NCI-H82 (cell line): ENCODE results near the gene PXN.
A peak's percentile ranks its signal among the peaks of the same experiment; 100 is the strongest.
"Not testable (repeated sequence)": the region's sequence is repeated elsewhere in the genome, so short reads cannot be mapped to it uniquely, and the experiment has no call there.

ENCODE experiments used
- DNase-seq: peaks from one replicate; lab custom pipeline; 2025; lab: John Stamatoyannopoulos, UW

The PXN gene

DNA sequence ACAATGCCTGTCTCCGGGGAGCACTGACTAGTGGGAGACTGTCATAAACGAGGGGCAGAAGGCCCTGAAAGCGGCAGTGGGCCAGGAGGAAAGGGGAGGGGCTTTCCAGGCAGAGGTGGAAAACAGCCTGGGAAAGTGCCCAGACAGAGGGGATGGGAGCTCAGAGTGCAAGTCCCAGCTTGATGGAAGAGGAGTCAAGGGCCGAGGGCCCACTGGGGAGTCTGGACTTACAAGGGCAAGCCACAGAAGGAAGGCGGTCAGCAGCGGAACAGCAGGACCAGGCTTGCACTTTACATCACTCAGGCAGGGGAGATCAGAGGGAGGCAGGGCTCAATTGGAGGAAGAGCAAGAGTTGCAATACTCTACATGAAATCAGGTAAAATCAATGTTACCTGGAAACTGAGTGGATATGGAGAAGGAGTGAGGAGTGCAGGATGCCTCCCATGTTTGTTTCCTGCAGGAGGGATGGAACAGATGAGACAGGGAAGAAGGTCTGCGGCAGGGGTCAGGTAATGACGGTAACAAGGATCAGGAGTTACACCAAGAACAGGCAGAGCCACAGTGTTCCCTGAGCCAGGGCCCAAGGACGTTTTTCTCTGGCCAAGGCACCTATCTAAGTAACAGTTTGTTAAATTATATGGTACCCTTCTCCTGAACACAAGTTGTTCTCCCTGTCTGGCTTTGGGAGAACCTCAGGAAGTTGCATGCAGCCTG, 23.8 kb downstream of the PXN start:
- DNase-seq = no peak

DNA sequence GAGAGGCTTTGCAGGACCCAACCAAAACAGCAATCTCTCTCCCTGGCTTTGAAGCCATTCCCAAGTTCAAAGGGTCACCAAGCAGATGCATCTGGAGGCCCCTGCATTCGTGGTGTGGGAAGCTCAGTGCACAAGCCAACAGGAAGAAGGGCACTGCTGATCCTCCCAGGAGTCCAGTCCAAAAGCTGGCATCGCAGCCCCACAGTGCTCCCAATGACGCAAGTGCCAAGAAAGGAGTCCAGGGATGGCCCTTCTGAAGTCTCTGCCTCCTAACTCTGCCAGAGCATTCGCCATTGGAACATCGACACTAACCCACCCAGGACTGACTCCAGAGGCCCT, 25.1 kb downstream of the PXN start:
- DNase-seq = no peak

GRCh38 chr12:120239776-120240494, 25.6 kb downstream of the PXN start:
- no peak for DNase-seq

- no peak for DNase-seq
These were observed 26.6 kb downstream of the PXN start for GRCh38 chr12:120238839-120239445.

GRCh38 chr12:120238217-120238616, 27.3 kb downstream of the PXN start:
- DNase-seq = no peak

GRCh38 chr12:120237360-120238171, 28.0 kb downstream of the PXN start:
- DNase-seq = no peak

DNA sequence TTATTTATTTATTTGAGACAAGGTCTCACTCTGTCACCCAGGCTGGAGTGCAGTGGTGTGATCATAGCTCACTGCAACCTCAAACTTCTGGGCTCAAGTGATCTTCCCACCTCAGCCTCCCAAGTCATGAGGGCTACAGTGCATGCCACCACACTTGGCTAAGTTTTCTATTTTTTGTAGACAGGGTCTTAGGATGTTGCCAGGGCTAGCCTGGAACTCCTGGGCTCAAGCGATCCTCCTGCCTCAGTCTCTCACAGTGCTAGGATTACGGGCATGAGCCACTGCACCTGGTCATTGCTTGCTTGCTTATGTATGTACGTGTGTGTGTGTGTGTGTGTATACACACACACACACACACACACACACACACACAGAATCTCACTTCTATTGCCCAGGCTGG, 28.7 kb downstream of the PXN start:
- DNase-seq = not testable (repeated sequence)

- peak; percentile 50 for DNase-seq
These were observed 29.9 kb downstream of the PXN start for GRCh38 chr12:120235369-120236323.

DNA sequence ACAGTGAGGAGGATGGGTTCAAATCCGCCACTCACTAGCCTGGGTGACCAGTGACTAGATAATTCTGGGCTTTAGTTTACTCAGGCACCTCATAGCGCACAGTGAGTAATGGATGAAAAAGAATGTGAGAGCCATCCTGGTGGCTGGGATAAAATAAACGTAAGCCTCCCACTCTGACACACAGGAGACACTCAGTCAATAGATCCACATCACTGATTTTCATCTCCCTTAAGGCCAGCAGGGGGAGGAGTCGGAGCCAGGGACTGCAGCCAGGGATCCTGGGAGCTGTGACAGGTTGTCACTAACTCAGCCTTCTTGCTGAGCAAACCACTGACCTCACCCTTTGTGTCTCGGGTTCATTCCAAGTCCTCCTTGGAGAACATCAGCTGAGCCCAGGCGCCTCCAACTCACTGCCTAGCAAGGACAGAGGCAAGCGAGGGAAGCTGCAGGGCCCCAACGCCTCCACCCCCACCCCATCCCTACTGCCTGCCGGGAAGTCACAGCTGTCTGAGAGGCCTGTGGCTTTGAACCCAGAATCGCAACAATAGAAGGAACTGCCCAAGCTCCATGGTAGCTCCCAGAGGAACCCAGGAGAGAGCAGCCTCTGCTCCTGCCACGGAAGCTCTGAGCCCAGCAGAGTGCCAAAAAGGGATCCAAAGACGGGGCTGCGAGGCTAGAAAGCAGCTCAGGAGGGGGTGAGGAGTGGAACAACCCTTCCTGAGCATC, 30.7 kb downstream of the PXN start:
- DNase-seq = peak; percentile 83

DNA sequence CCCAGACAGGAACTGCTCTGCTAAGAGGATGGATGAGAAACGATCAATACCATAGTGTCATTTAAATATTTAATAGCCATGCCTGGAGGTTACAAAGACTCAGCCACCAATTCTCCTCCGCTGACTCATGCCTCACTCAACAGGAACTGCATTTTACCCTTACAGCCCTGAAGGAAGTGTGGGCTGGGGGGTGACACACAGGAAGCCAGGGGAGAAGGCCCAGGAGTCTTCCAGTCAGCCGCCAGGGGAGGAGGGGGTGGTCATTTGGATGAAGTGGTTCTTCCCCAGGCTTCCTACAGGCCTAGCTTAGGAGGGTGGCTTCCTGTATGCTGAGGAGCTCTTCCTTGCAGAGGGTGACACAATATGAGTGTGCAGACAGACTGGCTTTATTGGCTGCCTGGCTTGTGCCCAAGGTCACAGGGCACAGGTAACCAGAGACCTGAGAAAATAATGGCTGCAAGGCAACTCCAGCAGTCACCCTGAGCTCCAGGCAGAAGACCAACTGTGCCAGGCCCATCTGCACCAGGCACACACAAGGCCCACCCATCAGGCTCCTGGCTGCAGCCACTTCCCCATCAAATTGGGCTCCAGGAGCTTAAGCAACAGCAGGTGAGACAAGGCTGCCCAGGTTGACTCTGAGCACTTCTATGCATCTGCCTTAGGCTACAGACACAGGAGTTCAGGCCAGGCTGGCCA, 34.1 kb downstream of the PXN start:
- no peak for DNase-seq

DNA sequence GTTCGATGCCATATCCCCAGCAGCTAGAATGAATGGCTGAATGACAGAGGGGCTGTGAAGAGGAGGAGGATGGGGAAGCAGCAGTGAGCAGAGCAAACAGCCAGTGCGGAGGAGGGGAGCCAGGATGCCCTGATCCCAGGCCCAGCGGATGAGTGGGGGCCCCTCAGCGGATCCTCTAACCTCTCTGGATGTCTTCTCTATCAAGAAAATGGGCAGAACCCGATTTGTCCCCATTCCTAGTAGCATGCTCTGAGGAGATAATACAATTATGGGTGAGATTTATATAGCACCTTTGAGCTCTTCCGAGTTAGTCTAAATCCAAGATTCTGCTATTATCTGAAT, 34.6 kb downstream of the PXN start:
- peak; percentile 75 for DNase-seq

DNA sequence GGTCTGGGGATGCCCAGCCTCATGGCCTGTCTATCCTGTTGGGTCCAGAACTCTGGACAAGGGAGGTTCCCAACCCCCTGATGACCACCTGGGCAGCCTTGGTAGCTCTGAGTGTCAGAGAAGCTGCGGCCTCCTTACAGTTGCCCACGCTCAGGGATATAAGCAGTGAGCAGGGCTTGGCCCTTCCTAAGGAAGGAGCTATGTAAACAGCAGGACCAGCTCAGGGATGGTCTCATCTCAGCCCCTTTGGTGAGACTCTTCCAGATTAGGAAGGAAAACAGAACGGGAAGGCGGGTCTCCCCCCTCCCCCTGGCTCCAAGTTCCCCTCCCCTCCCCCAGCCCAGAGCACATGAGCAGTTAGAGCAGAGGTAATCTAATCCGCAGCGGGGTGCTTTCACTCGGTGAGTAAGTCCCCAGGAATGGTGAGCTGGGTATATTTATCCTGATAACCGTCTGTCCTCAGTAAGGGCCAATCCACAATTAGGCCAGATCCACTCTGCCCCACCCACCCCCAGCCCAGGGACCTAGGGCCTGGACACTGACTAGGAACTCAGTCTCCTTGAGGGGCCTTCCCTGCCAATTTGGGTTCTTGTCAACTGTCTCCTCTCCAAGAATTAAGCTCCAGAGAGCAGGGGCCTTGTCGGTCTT, 35.1 kb downstream of the PXN start:
- DNase-seq = peak; percentile 97

GRCh38 chr12:120229487-120230325, 35.8 kb downstream of the PXN start:
- DNase-seq = peak; percentile 78

DNA sequence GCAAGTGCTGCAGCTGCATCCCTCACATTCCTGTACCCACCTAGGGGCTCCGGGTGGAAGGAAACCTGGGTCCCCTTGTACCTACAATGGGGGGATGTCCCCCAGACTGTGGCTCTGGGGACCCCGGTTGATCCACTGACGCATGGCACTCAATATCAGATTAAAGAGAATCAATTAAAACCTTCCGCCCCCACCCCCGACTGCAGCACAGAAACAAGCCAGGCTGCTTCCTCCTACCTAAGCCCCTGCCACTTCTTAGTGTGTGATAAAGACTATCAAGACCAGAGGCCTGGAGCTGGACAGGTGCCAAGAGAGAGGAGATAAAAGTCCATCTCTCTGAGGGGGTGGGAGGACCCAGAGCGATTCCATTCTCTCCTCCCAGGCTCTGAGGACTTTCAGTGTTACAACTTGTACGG, 36.5 kb downstream of the PXN start:
- DNase-seq = peak; percentile 97

- DNase-seq = peak; percentile 88
These were observed 37.0 kb downstream of the PXN start for GRCh38 chr12:120228291-120229070.

DNA sequence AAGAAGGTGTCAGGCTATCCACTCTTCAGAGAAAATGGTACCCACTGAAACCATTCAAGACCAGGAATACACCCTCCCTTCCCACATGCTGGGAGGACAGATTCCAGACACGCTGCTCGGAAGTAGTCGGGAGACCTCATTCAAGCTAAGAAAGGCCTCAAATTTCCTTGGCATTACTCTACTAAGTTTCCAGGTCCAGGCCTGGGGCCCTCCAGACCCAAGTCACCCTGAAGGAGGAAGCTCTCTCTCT, 37.6 kb downstream of the PXN start:
- DNase-seq = no peak

DNA sequence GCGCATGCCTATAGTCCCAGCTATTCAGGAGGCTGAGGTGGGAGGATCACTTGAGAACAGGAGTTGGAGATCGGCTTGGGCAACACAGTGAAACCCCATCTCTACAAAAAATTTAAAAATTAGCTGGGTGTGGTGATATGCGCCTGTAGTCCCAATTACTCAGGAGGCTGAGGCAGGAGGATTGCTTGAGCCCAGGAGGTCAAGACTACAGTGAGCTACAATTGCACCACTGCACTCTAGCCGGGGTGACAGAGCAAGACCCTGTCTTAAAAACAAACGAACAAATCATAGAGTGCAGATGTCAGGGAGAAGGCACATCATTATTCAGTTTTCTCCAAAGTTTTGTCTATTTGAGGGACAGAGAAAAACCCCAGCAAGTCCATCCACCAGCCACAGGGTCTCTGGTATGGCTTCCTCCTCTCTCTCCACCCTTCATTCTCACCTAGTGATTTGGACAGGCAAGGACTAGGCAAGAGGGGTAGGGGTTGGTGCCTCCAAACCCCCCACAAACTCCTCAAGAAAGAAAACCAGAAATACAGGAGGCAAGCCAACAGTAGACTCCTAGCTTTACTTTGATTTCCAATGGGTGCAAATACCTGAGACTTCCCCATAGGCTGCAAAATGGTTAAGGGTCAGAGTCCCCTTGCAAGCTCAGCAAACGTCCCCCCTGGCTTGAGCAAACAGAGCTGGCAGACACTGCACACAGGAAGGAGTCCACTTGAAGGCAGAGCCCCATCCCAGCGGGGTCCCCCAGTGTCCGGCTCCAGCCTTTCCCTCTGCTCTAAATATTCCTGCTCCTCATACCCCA, 38.1 kb downstream of the PXN start:
- DNase-seq = no peak
